Left ventricle myocardium inferior (tissue), 1 donor: ENCODE measurements around the gene C10orf67. TPM values are rescaled to one million over a fixed set of nuclear protein-coding genes. Genes with fewer than 3 reads are reported as not detected.

Experiments used
- DNase-seq: peaks from one replicate; pipeline ENCODE4 v3.0.0-alpha.2; 2020
- H3K27ac ChIP-seq: fragments of 200-600 bp; replicated peaks from 2 replicates; pipeline ENCODE4 v1.8.0; 2021
- H3K27me3 ChIP-seq: fragments of 200-600 bp; 2 replicates; pipeline ENCODE4 v1.8.0; 2021; ENCODE audit warnings: low read depth
- H3K36me3 ChIP-seq: fragments of 200-600 bp; 2 replicates; pipeline ENCODE4 v1.8.0; 2021
- H3K4me1 ChIP-seq: fragments of 200-600 bp; 2 replicates; pipeline ENCODE4 v1.8.0; 2021
- H3K4me3 ChIP-seq: fragments of 200-600 bp; 2 replicates; pipeline ENCODE4 v1.8.0; 2021; ENCODE audit warnings: mild to moderate bottlenecking, moderate library complexity
- H3K9me3 ChIP-seq: fragments of 200-600 bp; replicated peaks from 2 replicates; pipeline ENCODE4 v1.8.0; 2021
- intact Hi-C: fragments of 100-400 bp; cut with micrococcal nuclease; formaldehyde crosslinking; loops from one replicate; pipeline ENCODE4 v1.11.0; 2022
- total RNA-seq: library from RNA; stranded (reverse); fragmentation: NEBNext Ultra II Directional; extraction: Animal tissue kit (Norgen Biotek cat#: 25700); gene quantifications from one replicate; pipeline ENCODE4 v1.2.1, GENCODE V29; 2021
- TF ChIP-seq, protein P1 (sequence below): fragments of 200-600 bp; IDR thresholded peaks from 2 replicates; pipeline ENCODE4 v1.8.0; 2021; ENCODE audit warnings: antibody characterized with exemption, mild to moderate bottlenecking, borderline replicate concordance
- donor health status: DM: no; HTN: yes; CAD: no; lungs with severe emphysema.

The C10orf67 gene
- total RNA-seq, 1 donor from 2014 or later = 0.36 TPM

DNA sequence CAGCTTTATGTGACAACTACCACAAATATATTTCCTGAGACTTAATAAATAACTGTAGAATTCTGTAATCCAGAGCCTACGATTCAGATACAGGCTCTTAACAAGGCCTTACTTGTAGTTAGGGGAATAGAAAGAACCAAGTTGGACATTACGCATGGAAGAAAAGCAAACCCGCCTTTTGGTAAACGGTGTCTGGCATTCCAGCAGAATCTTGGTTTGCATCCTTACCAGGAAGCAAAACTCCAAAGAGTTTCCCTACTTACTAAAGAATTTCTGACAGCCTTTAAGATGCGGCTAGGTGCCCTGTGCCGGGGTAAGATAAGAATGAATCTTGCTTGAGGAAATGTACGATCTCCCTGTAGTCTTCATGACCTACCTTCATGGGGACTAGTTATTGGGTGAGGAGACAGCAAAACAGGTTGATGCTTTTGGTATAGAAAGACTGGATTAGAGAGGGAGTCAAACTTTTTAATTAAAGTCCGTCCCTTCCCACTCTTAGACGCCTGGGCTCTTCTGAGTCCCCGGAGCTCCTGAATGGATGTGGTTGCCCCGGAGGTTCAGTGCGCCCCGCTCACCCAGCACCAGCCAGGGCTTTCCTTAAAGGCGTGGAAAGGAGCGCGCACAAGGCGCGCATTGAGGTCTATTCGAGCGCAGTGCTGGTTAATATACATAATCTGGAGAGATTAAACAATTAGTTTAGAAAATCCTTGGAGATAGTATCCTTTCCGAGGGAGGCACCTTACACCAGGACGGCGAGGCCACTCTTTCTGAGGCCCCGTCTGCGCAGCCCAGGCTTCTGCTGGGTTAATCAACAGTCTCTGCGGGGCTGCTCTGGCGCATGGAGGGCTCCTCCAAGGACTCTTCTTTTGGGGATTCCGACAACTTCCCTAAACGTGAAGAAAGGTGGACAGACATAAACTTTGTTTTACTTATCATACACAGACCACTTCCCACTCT is 140.9 kb downstream of the C10orf67 start:
- intact Hi-C loops = no loop called here
- Histone ChIP-seq H3K4me3 (no peak overlapping the region), H3K4me1 (no peaks in the 10 kb centered on the region), H3K27me3 (peaks cover 83% of the 10 kb centered on the region), H3K9me3 (no peaks in the 10 kb centered on the region), H3K27ac (no peak overlapping the region), H3K36me3 (no peaks in the 10 kb centered on the region)
- TF ChIP-seq, protein P1, sequence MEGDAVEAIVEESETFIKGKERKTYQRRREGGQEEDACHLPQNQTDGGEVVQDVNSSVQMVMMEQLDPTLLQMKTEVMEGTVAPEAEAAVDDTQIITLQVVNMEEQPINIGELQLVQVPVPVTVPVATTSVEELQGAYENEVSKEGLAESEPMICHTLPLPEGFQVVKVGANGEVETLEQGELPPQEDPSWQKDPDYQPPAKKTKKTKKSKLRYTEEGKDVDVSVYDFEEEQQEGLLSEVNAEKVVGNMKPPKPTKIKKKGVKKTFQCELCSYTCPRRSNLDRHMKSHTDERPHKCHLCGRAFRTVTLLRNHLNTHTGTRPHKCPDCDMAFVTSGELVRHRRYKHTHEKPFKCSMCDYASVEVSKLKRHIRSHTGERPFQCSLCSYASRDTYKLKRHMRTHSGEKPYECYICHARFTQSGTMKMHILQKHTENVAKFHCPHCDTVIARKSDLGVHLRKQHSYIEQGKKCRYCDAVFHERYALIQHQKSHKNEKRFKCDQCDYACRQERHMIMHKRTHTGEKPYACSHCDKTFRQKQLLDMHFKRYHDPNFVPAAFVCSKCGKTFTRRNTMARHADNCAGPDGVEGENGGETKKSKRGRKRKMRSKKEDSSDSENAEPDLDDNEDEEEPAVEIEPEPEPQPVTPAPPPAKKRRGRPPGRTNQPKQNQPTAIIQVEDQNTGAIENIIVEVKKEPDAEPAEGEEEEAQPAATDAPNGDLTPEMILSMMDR = no peak
- DNase-seq = no peak

DNA sequence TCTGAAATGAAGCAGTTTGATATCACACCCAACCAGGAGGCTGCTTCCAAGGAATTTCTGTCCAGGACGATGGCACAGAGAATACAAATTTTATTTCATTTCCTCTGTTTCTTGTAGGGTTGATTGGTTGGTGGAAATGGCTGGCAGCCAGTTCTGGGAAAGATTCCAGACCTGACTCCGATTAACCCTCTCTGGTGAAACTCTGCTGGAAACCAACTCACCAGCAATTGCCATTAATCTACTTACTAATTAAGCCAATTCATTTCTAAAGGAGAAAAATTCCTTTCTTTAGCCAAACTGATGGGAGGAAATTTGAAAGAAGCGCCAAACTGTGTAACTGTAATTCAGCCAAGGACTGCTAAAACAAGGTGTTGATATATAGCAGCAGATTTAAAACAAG is 141.8 kb downstream of the C10orf67 start:
- H3K27ac ChIP-seq = no peak overlapping the region
- TF ChIP-seq, protein P1 = no peak
- H3K9me3 ChIP-seq = no peaks in the 10 kb centered on the region
- intact Hi-C loops = no loop called here
- no peaks in the 10 kb centered on the region for H3K36me3 ChIP-seq
- DNase-seq = no peak
- peaks cover 90% of the 10 kb centered on the region for H3K27me3 ChIP-seq
- no peak overlapping the region for H3K4me3 ChIP-seq
- no peaks in the 10 kb centered on the region for H3K4me1 ChIP-seq

DNA sequence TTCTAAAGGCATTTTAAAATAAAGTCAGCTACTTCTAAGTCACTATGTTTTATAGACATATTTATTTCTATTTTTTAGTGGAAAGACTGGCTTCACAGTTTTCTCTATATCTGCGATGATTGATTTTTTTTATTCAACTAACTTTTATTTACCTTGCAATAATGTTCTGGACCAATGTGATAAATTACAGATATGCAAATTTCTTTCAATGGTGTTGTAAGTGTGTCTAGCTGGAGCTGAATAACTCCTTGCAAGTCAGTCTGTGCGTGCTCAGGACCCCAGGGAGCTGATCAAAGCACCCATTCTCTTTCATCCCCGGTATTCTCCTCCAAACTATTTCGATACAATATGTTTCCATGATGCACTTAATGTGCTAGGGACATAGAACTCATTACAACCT is 142.8 kb downstream of the C10orf67 start:
- intact Hi-C loops = no loop called here
- Histone ChIP-seq H3K4me1 (no peaks in the 10 kb centered on the region), H3K27me3 (peaks cover 99% of the 10 kb centered on the region), H3K36me3 (no peaks in the 10 kb centered on the region), H3K9me3 (no peaks in the 10 kb centered on the region), H3K4me3 (no peak overlapping the region), H3K27ac (no peak overlapping the region)
- TF ChIP-seq, protein P1 = no peak
- DNase-seq = no peak

DNA sequence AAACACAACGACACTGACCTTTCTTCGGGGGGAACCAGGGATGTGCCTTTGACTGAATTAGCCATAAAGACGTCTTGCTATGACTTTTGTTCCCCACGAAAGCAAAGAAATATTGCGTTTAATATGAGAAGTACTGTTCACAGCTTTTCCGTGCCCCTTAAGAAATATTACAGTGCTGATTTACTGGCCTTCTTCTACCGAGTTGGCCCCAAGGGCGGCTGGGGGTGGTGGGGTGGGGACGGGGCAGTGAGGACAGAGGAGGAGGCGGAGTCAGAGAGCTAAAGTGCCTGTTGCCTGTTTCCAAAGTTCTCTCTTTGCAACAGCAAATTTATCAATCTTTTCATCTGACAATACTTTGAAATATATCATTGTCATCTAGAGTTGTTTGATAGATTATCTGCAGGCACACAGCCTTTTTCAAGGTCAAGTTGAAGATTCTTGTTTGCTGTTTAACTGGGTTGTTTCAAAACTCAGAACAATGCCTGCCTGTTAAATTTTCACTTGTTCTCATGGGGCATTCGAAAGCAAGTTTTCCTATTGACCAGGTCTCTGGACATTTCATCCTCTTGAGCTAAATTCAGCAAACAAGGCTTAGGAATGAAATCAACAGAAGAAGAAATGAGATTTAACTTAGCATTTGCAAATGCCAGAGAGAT is 143.5 kb downstream of the C10orf67 start:
- no peaks in the 10 kb centered on the region for H3K4me1 ChIP-seq
- no peak for DNase-seq
- H3K4me3 ChIP-seq = no peak overlapping the region
- TF ChIP-seq, protein P1 = no peak
- H3K36me3 ChIP-seq = no peaks in the 10 kb centered on the region
- intact Hi-C loops = no loop called here
- no peaks in the 10 kb centered on the region for H3K9me3 ChIP-seq
- H3K27me3 ChIP-seq = peaks cover 99% of the 10 kb centered on the region
- no peak overlapping the region for H3K27ac ChIP-seq

DNA sequence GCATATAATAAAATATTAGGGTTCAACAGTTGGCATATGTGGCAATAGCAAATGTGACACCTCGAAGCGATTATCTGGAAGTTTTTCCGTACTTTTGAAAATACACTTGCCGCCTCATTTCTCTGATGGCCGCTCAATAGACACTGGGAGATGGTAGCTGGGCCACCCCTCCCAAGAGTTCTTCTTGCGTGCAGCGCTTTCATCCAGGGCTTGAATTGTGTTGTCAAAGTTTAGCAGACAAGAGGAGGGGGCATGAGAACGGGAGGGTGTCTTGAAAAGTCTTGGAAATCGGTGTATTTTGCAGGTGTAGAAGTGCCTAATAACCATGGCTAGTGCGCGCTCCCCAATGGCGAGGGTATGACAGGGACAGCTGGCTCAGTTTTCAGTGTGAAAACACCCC is 144.0 kb downstream of the C10orf67 start:
- intact Hi-C loops = no loop called here
- H3K36me3 ChIP-seq = no peaks in the 10 kb centered on the region
- H3K27me3 ChIP-seq = peaks cover 99% of the 10 kb centered on the region
- no peak for DNase-seq
- H3K27ac ChIP-seq = no peak overlapping the region
- H3K4me3 ChIP-seq = no peak overlapping the region
- no peaks in the 10 kb centered on the region for H3K9me3 ChIP-seq
- H3K4me1 ChIP-seq = no peaks in the 10 kb centered on the region
- TF ChIP-seq, protein P1 = no peak
